H1 (cell line): ENCODE measurements around the gene ITGB2. TPM values are rescaled to one million over a fixed set of nuclear protein-coding genes. Genes with fewer than 3 reads are reported as not detected.

Experiments
- CTCF ChIA-PET: fragments of 300-600 bp; sonication (Branson Sonifier 250); formaldehyde crosslinking; loops from one replicate; lab custom pipeline; 2021; ENCODE audit not compliant: partially characterized antibody; lab: Charles Lee
- POLR2A ChIA-PET: fragments of 300-600 bp; sonication (Branson Sonifier 250); formaldehyde crosslinking; loops from one replicate; lab custom pipeline; 2021; ENCODE audit warnings: inconsistent platforms; ENCODE audit not compliant: partially characterized antibody; lab: Charles Lee
- DNase-seq, 2 experiments: peaks; one replicate each; pipeline versions ENCODE4 v3.0.0 to v3.0.0-alpha.2; 2010 to 2022; ENCODE audit warnings: low spot score in 2 of 2, low read depth in 1 of 2, mixed read lengths in 1 of 2
- FAIRE-seq: peaks from 2 replicates; lab custom pipeline; 2011; peaks lifted over from hg19 to GRCh38; lab: Jason Lieb, UNC
- H2AFZ ChIP-seq: 2 replicates; pipeline ENCODE4 v1.8.1; 2012; ENCODE audit warnings: low read length, inconsistent platforms
- H2AK5ac ChIP-seq: 2 replicates; pipeline ENCODE4 v1.6.1; 2013; ENCODE audit warnings: low read depth, low read length
- H2BK120ac ChIP-seq: replicated peaks from 2 replicates; pipeline ENCODE3; 2013; ENCODE audit warnings: low read depth, low read length, inconsistent platforms
- H2BK12ac ChIP-seq: 2 replicates; pipeline ENCODE4 v1.6.1; 2013; ENCODE audit warnings: low read depth, low read length
- H2BK15ac ChIP-seq: 2 replicates; pipeline ENCODE4 v1.6.1; 2013; ENCODE audit warnings: low read length
- H2BK20ac ChIP-seq: 2 replicates; pipeline ENCODE4 v1.6.1; 2013; ENCODE audit warnings: low read length
- H2BK5ac ChIP-seq: 2 replicates; pipeline ENCODE4 v1.6.1; 2013; ENCODE audit warnings: low read depth, low read length
- H3K14ac ChIP-seq: 2 replicates; pipeline ENCODE4 v1.6.1; 2013; ENCODE audit warnings: inconsistent platforms; ENCODE audit not compliant: insufficient read length
- H3K18ac ChIP-seq: 2 replicates; pipeline ENCODE4 v1.6.1; 2013; ENCODE audit warnings: low read length; ENCODE audit errors: extremely low read depth
- H3K23ac ChIP-seq: 2 replicates; pipeline ENCODE4 v1.6.1; 2013; ENCODE audit warnings: inconsistent platforms; ENCODE audit not compliant: insufficient read length
- H3K23me2 ChIP-seq: 2 replicates; pipeline ENCODE4 v1.6.1; 2013; ENCODE audit warnings: low read depth, low read length
- H3K27ac ChIP-seq: 2 replicates; pipeline ENCODE4 v1.6.1; 2011; ENCODE audit warnings: low read depth, low read length, inconsistent platforms
- H3K27me3 ChIP-seq, 4 experiments: replicated peaks in 1 of 4; 1 replicate in 1 of 4; 2 replicates in 3 of 4; pipeline versions ENCODE4 v1.6.1 to v1.8.1; 2011 to 2013; ENCODE audit warnings: low read length in 3 of 4, mild to moderate bottlenecking in 3 of 4, inconsistent platforms in 2 of 4, mixed read lengths in 2 of 4, moderate library complexity in 1 of 4; ENCODE audit not compliant: control insufficient read depth in 3 of 4, insufficient read depth in 3 of 4; ENCODE audit errors: extremely low read depth in 1 of 4
- H3K36me3 ChIP-seq, 4 experiments: 2 replicates each; pipeline versions ENCODE4 v1.6.1 to v1.8.1; 2011 to 2013; ENCODE audit warnings: mild to moderate bottlenecking in 4 of 4, low read length in 3 of 4, moderate library complexity in 2 of 4, control low read depth in 1 of 4, inconsistent platforms in 1 of 4; ENCODE audit not compliant: insufficient read depth in 4 of 4, control insufficient read depth in 2 of 4
- H3K4ac ChIP-seq: replicated peaks from 2 replicates; pipeline ENCODE3; 2013; ENCODE audit warnings: low read length, low read depth, mixed read lengths, inconsistent platforms; ENCODE audit not compliant: insufficient read length
- H3K4me1 ChIP-seq, 4 experiments: replicated peaks in 1 of 4; 1 replicate in 1 of 4; 2 replicates in 3 of 4; pipeline versions ENCODE4 v1.6.1 to v1.8.1; 2011 to 2013; ENCODE audit warnings: low read length in 3 of 4, inconsistent platforms in 2 of 4, mixed read lengths in 1 of 4; ENCODE audit not compliant: insufficient read depth in 4 of 4, control insufficient read depth in 3 of 4
- H3K4me2 ChIP-seq, 2 experiments: 2 replicates each; pipeline versions ENCODE4 v1.6.1 to v1.8.1; 2011 to 2013; ENCODE audit warnings: low read depth in 2 of 2, low read length in 2 of 2, control low read depth in 1 of 2, inconsistent platforms in 1 of 2, mild to moderate bottlenecking in 1 of 2; ENCODE audit not compliant: insufficient read depth in 1 of 2
- H3K4me3 ChIP-seq, 4 experiments: fragments of 200-600, 300-600 bp in 1 of 4; sonication (generic), shearing (Covaris generic), sonication (Bioruptor Twin) in 1 of 4; 2 replicates each; pipeline versions ENCODE4 v1.5.1 to v1.8.1; 2011 to 2016; ENCODE audit warnings: low read length in 4 of 4, low read depth in 3 of 4, control low read depth in 2 of 4, inconsistent platforms in 2 of 4, mild to moderate bottlenecking in 2 of 4, mixed read lengths in 1 of 4, moderate library complexity in 1 of 4; ENCODE audit not compliant: insufficient read depth in 2 of 4; ENCODE audit errors: extremely low read depth in 1 of 4
- H3K56ac ChIP-seq: replicated peaks from 2 replicates; pipeline ENCODE3; 2013; ENCODE audit warnings: low read depth, mild to moderate bottlenecking, mixed read lengths, low read length, inconsistent platforms; ENCODE audit not compliant: insufficient read length
- H3K79me1 ChIP-seq: 2 replicates; pipeline ENCODE4 v1.6.1; 2013; ENCODE audit warnings: low read depth, low read length, control low read depth
- H3K79me2 ChIP-seq, 2 experiments: 2 replicates each; pipeline versions ENCODE4 v1.6.1 to v1.8.1; 2012 to 2013; ENCODE audit warnings: low read length in 2 of 2, mild to moderate bottlenecking in 2 of 2, inconsistent platforms in 1 of 2; ENCODE audit not compliant: insufficient read depth in 2 of 2, control insufficient read depth in 1 of 2
- H3K9ac ChIP-seq, 4 experiments: replicated peaks in 1 of 4; 1 replicate in 1 of 4; 2 replicates in 3 of 4; pipeline versions ENCODE4 v1.6.1 to v1.8.1; 2011 to 2013; ENCODE audit warnings: low read depth in 3 of 4, low read length in 3 of 4, control low read depth in 2 of 4, mild to moderate bottlenecking in 2 of 4, moderate library complexity in 2 of 4, inconsistent platforms in 1 of 4; ENCODE audit errors: extremely low read depth in 1 of 4
- H3K9me3 ChIP-seq, 2 experiments: 2 replicates each; pipeline versions ENCODE4 v1.6.1 to v1.8.1; 2012 to 2013; ENCODE audit warnings: mild to moderate bottlenecking in 2 of 2, moderate library complexity in 2 of 2, control low read depth in 1 of 2, inconsistent platforms in 1 of 2, low read depth in 1 of 2, low read length in 1 of 2, mixed read lengths in 1 of 2; ENCODE audit not compliant: insufficient read depth in 2 of 2
- H4K20me1 ChIP-seq, 2 experiments: replicated peaks in 1 of 2; 2 replicates each; pipeline versions ENCODE3 to v1.8.1; 2011 to 2013; ENCODE audit warnings: inconsistent platforms in 2 of 2, low read length in 2 of 2, mild to moderate bottlenecking in 1 of 2; ENCODE audit not compliant: insufficient read depth in 2 of 2, control insufficient read depth in 1 of 2
- H4K5ac ChIP-seq: 2 replicates; pipeline ENCODE4 v1.6.1; 2013; ENCODE audit warnings: low read length, low read depth, mixed read lengths, inconsistent platforms; ENCODE audit not compliant: insufficient read length
- H4K8ac ChIP-seq: 2 replicates; pipeline ENCODE4 v1.8.0; 2013; ENCODE audit warnings: mild to moderate bottlenecking, moderate library complexity, low read length, inconsistent platforms; ENCODE audit not compliant: insufficient read depth; ENCODE audit errors: extremely low read depth
- H4K91ac ChIP-seq: replicated peaks from 2 replicates; pipeline ENCODE3; 2013; ENCODE audit warnings: low read length, mixed read lengths, inconsistent platforms; ENCODE audit not compliant: insufficient read length
- ASH2L ChIP-seq: fragments of 200-600, 300-600 bp; sonication (generic); IDR thresholded peaks from one replicate; pipeline ENCODE4 v1.7.1; 2017; ENCODE audit warnings: low read length
- SIX5 ChIP-seq: IDR thresholded peaks from 2 replicates; pipeline ENCODE4 v1.6.1; 2011; ENCODE audit warnings: mild to moderate bottlenecking, low read depth, low read length
- WGBS, 2 experiments: shearing (Covaris generic) in 1 of 2; methylation state at CpG; one replicate each; pipeline versions ENCODE4 v1.1.6 to v1.1.7; 2013 to 2015; ENCODE audit warnings: low lambda C conversion rate in 2 of 2, mixed read lengths in 2 of 2, inconsistent platforms in 1 of 2, low coverage in 1 of 2, missing lambda C conversion rate in 1 of 2; ENCODE audit not compliant: insufficient replicate concordance in 2 of 2, insufficient coverage in 1 of 2, insufficient read length in 1 of 2; ENCODE audit errors: extremely low coverage in 1 of 2, missing lambda C conversion rate in 1 of 2; 5-methylcytosine and 5-hydroxymethylcytosine counted together
- polyA plus RNA-seq, 7 experiments: library from polyadenylated mRNA; depleted of rRNA in 3 of 7; stranded (reverse) in 5 of 7; unstranded in 2 of 7; fragments of >200 nt in 5 of 7; fragments of 200-250 nt in 2 of 7; gene quantifications; 1 replicate in 5 of 7; 2 replicates in 1 of 7; 4 replicates in 1 of 7; pipeline versions ENCODE4 v1.2.1 to v1.2.3, GENCODE V29; 2011 to 2013; ENCODE audit warnings: missing spikeins in 2 of 7, mixed read lengths in 2 of 7
- total RNA-seq: library from RNA; stranded (reverse); fragmentation: NEBNext Ultra II Directional; extraction: Animal tissue kit (Norgen Biotek cat#: 25700); gene quantifications from 2 replicates; pipeline ENCODE4 v1.2.1, GENCODE V29; 2021

ITGB2 gene
- total and polyA plus RNA-seq, 2 of the 8 experiments (the other 6 are each of a cell fraction or from before 2014, with no cell fraction given): 0.24 to 0.63 TPM

DNA sequence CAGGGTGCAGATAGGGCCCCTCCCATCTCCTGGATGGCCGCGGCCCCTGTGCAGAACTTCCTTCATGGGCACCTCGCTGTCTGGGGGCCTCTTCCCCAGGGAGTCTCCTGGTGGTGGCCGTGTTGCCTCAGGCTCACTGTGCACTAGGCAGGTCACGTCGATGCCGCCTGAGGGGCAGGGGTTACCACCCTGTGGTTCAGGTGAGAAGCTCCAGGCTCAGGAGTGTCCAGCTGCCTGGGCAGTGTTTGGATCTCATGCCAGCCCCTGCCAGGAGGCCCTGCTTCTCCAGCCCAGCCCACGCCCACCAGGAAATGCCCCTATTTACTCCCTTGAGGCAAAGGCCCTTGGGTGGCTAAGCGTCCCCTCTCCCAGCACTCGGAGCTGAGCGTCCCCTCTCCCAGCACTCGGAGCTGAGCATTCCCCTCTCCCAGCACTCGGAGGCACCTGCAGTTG, 2.1 kb downstream of the ITGB2 start:
- Histone ChIP-seq H4K5ac (no peak overlapping the region), H3K23ac (no peak overlapping the region), H2AFZ (no peak overlapping the region), H4K20me1 (peaks cover 0 to 5% of the 10 kb centered on the region in 2 experiments), H3K23me2 (peaks cover 8% of the 10 kb centered on the region), H3K4me1 (peaks cover 0 to 14% (median 10%) of the 10 kb centered on the region in 4 experiments; a peak in 6 of 7 replicates), H2BK20ac (no peak overlapping the region; the same call in 1 of the 2 replicates), H3K4me2 (peak overlapping the region; percentile 68 to 78), H3K18ac (peak overlapping the region; percentile 60; the same call in 1 of the 2 replicates), H3K9me3 (no peaks in the 10 kb centered on the region), H3K4ac (no peak overlapping the region), H3K79me1 (0 out of 2 replicates have a peak, but pooled peaks cover 3% of the 10 kb centered on the region), H3K79me2 (no peaks in the 10 kb centered on the region), H2BK5ac (no peak overlapping the region), H3K9ac (no peak overlapping the region), H2AK5ac (no peak overlapping the region), H3K4me3 (peak overlapping the region; percentile 11 to 51 (median 37); a peak in 7 of 8 replicates), H3K36me3 (no peaks in the 10 kb centered on the region), H3K14ac (no peak overlapping the region), H3K27ac (no peak overlapping the region), H3K27me3 (peaks cover 15 to 59% (median 48%) of the 10 kb centered on the region in 4 experiments), H3K56ac (no peak overlapping the region), H2BK15ac (no peak overlapping the region), H2BK120ac (no peak overlapping the region), H4K8ac (no peak overlapping the region), H2BK12ac (no peak overlapping the region), H4K91ac (no peak overlapping the region)
- WGBS, 2 experiments: 63% methylated on average over 11 of the region's 13 CpGs; no CpG with 5 or more reads in 1 of the 2 experiments
- no peak for FAIRE-seq
- ChIA-PET CTCF (interaction anchor here (0.6 to 1.6 kb wide), 10 partner anchors 11 to 521 kb away, joined by 3 to 5 read pairs (median 3); no protein-coding TSS in a partner anchor), POLR2A (interaction anchor here (1.2 kb wide), 2 partner anchors 9 to 13 kb away, joined by 4 read pairs; no protein-coding TSS in a partner anchor)
- peak in 1 of 2 experiments; percentile 72 for DNase-seq
- TF ChIP-seq SIX5 (no peak), ASH2L (peak; percentile 36)
